Measurements from ENCODE around the gene REEP3.
"Not testable (repeated sequence)": the region's sequence is repeated elsewhere in the genome, so short reads cannot be mapped to it uniquely, and the experiment has no call there.

DNA sequence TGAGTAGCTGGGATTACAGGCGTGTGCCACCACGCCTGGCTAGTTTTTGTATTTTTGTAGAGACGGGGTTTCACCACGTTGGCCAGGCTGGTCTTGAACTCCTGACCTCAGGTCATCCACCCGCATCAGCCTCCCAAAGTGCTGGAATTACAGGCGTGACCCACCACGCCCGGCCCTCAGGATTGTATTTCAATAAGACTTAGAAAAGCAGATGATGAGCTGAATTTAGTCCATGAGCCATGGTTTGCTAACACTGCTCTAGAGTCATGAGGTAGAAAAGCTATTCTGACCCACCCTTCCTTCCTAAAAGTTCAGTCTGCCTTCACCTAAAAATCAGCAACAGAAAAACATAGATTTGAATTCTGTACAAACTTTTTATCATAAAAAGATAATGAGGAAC, 139.7 kb downstream of the REEP3 start:
- TF ChIP-seq PATZ1 (CRISPR knock-in tag; IDR thresholded peaks at IDR 0.05; ENCODE audit: borderline replicate concordance); CREB5 (CRISPR knock-in tag; IDR thresholded peaks at IDR 0.05; ENCODE audit: low read depth); ZNF565 (CRISPR knock-in tag; conservative IDR thresholded peaks at IDR 0.05; ENCODE audit: low read depth): not testable (repeated sequence)

All from SK-N-SH treated with all-trans-retinoic acid at 6 μM for 48 hours (cell line).